Right renal cortex interstitium (tissue), 3 donors: Measurements from ENCODE around the gene RGL2. TPM values are rescaled to one million over a fixed set of nuclear protein-coding genes. Genes with fewer than 3 reads are reported as not detected.
A peak's percentile ranks its signal among the peaks of the same experiment; 100 is the strongest.
"Not testable (repeated sequence)": the region's sequence is repeated elsewhere in the genome, so short reads cannot be mapped to it uniquely, and the experiment has no call there.

Source experiments
- DNase-seq, 3 donors: peaks; one replicate each; pipeline ENCODE4 v3.0.0-alpha.2; 2013; ENCODE audit warnings: low read depth in 3 of 3, low spot score in 2 of 3
- polyA plus RNA-seq, 3 donors: library from polyadenylated mRNA; unstranded; fragments of 120-200 nt; gene quantifications; one replicate each; pipeline ENCODE4 v1.2.1, GENCODE V29; 2013; ENCODE audit not compliant: insufficient read length in 3 of 3

RGL2 gene
- 10 to 100 TPM; 90.8 to 95.5 (median 95.4) TPM for polyA plus RNA-seq

DNA sequence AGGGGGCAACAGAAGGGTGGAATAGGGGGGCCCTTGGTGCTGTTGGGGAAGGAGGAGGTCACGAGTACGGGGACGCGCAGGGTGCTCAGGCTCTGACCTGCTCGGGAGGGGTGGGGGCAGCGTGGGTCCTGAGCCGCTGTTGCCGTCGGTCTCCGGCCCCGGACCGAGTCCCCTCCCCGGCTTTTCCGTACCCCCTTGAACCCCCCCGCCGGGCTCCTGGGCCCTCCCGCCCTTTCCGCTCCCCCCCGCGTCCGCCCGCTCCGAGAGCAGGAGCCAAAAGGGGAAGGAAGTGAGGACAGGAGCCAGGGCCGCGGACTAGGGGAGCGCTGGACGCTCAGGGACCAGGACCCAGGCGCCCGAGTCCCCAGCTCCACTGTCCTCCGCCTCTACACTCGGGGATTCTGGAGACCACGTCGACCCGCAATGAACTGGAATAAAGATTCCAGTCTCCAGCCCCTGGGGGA is at the start of gene RGL2:
TSS of gene RGL2 (minus strand) at position 170 of the 464 bp plus-strand sequence. CDS start 332 bp downstream, outside the sequence.
- DNase-seq: no peak

DNA sequence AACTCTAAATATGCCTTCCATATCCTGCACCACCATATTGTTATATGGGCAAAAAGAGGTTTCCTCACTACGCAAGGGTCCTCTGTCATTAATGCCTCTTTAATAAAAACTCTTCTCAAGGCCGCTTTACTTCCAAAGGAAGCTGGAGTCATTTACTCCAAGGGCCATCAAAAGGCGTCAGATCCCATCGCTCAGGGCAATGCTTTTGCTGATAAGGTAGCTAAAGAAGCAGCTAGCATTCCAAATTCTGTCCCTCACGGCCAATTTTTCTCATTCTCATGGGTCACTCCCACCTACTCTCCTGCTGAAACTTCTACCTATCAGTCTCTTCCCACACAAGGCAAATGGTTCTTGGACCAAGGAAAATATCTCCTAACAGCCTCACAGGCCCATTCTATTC is 49.1 kb upstream of the RGL2 start:
- no peak for DNase-seq

GRCh38 chr6:33346972-33347371 is 48.2 kb upstream of the RGL2 start:
- DNase-seq: not testable (repeated sequence)

- peak in 2 of 3 donors; percentile 37 to 40 for DNase-seq
Measured at GRCh38 chr6:33344701-33345697, 46.3 kb upstream of the RGL2 start.

- DNase-seq: no peak
Measured at GRCh38 chr6:33343953-33344611, 45.3 kb upstream of the RGL2 start.

DNA sequence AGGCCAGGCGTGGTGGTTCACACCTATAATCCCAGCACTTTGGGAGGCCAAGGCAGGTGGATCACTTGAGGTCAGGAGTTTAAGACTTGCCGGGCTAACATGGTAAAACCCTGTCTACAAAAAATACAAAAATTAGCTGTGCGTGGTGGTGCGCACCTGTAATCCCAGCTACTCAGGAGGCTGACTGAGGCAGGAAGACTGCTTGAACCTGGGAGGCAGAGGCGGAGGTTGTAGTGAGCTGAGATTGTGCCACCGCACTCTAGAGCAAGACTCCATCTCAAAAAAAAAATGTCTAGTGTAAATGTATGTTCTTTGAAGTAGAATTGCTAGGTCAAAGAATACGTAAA is 44.8 kb upstream of the RGL2 start:
- DNase-seq: not testable (repeated sequence)

GRCh38 chr6:33339193-33339592 is 40.5 kb upstream of the RGL2 start:
- no peak for DNase-seq

DNA sequence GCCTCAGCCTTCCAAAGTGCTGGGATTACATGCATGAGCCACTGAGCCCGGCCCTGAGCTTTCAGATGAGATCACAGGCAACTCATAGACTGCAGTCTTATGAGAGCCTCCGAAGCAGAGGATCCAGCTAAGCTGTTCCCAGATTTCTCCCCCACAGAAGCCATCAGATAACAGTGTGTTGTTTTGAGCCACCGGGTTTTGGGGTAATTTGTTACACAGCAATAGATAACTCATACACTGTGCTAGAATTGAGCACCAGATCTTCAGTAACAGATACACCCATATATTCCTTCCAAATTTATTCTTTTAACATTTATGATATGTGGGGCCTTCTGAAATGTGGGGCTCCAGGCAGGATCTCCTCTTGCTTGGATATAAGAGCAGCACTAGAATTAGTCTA is 37.8 kb upstream of the RGL2 start:
- no peak for DNase-seq

DNA sequence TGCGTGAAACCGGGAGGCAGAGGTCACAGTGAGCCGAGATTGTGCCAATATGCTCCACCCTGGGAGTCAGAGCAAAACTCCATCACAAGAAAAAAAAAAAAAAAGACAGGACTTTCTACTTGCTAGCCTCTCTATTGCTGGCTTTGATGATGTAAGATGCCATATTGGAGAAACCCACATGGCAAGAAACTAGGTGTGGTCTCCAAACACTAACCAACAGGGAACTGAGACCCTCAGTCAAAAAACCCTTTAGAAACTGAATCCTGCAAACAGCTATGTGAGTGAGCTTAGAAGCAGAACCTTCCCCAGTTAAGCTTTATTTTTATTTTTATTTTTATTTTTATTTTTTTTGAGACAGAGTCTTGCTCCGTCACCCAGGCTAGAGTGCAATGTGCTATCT is 37.2 kb upstream of the RGL2 start:
- DNase-seq: no peak

DNA sequence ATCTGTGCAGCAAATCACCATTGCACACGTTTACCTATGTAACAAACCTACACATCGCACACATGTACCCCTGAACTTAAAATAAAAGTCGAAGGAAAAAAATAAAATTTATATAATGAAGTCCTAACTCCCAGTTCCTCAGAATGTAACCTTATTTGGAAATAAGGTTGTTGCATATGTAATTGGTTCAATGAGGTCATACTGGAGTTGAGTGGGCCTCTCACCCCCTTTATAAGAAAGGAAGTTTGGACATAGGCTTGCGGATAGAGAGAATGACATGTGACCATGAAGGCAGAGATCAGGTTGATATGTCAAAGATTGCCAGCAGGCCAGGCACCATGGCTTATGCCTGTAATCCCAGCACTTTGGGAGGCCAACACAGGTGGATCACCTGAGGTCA is 34.9 kb upstream of the RGL2 start:
- DNase-seq: no peak

- DNase-seq: no peak
Measured at GRCh38 chr6:33330736-33331135, 32.0 kb upstream of the RGL2 start.

GRCh38 chr6:33329058-33329457 is 30.3 kb upstream of the RGL2 start:
- DNase-seq: no peak

DNA sequence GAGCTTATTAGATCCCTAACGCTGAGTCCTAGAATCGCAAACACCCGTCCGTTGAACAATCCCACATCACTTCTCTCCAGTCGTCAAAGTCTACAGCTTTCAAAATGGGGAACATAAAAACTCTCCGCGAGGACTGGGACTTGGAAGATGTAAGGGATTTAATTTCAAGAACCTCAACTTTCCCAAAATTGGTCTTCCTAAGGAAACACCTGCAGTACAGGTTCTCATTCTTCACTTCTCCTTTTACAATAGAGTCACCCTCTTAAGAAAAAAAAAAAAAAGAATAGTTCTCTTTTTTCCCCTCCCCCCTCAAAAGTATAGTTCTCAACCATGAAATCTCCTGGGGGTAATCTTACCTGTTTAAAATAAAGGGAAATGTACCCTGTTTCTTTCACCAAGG is 25.4 kb upstream of the RGL2 start:
- DNase-seq: no peak

DNA sequence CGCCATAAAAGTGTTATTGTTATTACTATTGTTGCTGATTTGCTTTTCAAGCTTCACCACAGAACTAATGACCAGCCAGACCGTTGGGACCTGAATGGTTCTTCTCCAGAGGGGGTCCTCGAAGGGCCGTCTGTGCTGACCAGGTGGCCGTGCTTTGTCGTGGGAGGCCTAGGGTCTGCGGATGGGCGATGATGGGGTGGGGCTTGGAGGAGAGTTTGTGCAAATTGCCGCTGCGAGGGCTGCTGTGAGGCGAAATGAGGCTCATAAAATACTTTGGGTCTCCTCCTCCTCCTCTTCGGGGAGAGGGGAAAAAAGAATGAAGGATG is 24.8 kb upstream of the RGL2 start:
- no peak for DNase-seq

DNA sequence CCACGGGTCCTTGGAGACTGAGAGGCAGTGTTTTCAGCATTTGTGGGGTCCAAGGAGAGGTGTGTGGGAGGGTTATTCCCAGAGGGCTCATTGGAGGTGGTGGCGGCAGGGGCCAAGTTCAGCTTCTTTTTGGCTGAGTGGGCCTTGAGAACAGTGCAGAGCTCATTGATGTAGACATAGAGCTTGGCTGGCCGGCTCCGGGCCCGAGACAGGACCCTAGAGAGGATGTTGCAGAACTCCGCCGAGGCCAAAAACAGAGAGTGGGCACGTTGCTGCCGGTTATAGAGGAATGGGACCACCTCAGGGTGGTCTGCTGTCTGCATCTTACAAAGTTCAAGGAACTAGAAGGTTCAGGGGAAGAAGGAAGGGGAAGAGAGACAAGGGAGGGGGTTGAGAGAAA is 22.5 kb upstream of the RGL2 start:
- no peak for DNase-seq

- no peak for DNase-seq
Measured at GRCh38 chr6:33320315-33321181, 21.8 kb upstream of the RGL2 start.

DNA sequence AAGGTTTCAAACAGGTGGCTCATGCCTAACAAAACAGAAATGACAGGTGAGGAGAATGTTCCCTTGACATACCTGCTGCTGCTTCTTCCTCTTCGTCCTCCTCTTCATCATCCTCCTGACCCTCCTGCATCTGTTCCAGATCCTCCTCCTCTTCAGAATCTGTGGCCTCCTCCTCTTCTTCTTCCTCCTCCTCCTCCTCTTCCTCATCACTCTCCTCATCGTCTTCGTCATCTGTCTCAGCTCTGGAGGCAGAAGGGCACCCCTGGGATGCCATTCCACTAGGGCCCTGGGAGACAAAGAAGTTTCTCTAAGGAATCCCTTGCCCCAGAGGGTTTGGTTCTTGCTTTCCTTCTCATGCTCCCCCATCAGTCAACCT is 21.2 kb upstream of the RGL2 start:
- no peak for DNase-seq

DNA sequence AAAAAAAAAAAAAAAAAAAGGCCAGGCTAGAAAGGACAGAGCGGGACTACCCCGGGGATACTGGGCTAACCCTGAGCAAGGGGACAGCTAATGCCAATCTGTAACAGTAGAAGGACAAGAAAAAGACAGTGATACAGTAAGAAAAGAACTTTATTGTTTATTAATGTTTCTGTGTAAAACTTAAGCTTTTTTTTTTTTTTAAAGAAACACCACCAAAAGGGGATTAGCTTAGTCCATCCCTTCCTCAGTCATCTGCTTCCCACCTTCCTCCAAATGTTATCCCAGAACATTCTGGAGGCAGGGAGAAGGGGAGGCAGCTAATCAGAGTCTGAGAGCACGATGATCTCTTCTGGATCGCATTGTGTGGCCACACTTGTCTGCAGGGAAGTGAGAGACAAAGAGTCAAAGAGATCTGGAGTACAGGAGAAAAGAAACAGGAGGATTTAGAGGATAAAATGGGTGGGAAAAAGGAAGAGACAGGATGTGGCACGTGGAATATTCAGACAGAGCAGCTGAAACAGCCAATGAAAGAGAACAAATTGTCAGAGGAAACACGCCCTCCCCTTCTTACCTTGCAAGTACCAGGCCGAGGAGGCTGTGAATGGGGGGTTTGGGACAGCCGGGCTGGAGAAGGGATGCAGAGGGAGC is 19.8 kb upstream of the RGL2 start:
- DNase-seq: no peak

- DNase-seq: peak; percentile 96 to 100 (median 99)
Measured at GRCh38 chr6:33317669-33318425, 19.1 kb upstream of the RGL2 start, which contains the start of gene ZBTB22. ZBTB22 (minus strand) TSS chr6:33317744; CDS start chr6:33316916, 828 bp downstream.

DNA sequence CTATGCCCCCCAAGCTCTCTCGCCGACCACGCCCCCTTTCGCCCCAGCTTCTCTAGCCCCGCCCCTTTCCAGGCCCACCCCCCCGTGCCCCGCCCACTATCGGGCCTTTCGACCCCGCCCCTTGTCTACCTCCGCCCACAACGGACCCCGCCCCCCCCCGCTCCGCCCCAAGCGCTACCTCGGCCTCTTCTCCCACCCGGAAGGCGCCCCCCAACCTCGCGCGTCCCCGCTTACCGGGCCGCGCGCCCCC is 18.6 kb upstream of the RGL2 start:
- DNase-seq: no peak
